Mucosa of stomach (tissue), 1 donor: ENCODE measurements around the gene UBE2O.

Experiments used
- H3K27me3 ChIP-seq: one replicate; pipeline ENCODE4 v1.7.0; 2013; ENCODE audit warnings: mild to moderate bottlenecking, low read length; ENCODE audit not compliant: control insufficient read depth, insufficient read depth
- H3K36me3 ChIP-seq: one replicate; pipeline ENCODE4 v1.7.0; 2013; ENCODE audit warnings: low read length; ENCODE audit not compliant: control insufficient read depth, insufficient read depth
- H3K4me1 ChIP-seq: one replicate; pipeline ENCODE4 v1.7.0; 2013; ENCODE audit warnings: mild to moderate bottlenecking, low read length; ENCODE audit not compliant: control insufficient read depth, insufficient read depth
- H3K4me3 ChIP-seq: one replicate; pipeline ENCODE4 v1.7.0; 2013; ENCODE audit warnings: low read length
- H3K9ac ChIP-seq: one replicate; pipeline ENCODE4 v1.7.0; 2013; ENCODE audit warnings: mild to moderate bottlenecking, low read length, moderate library complexity
- H3K9me3 ChIP-seq: one replicate; pipeline ENCODE4 v1.7.0; 2013; ENCODE audit warnings: mild to moderate bottlenecking, low read length, moderate library complexity; ENCODE audit not compliant: control insufficient read depth
- donor health status: Pancreatic carcinoma.

UBE2O gene

GRCh38 chr17:76440751-76441362 lies 12.1 kb downstream of the UBE2O start:
- no peaks in the 10 kb centered on the region for H3K27me3 ChIP-seq
- no peaks in the 10 kb centered on the region for H3K36me3 ChIP-seq
- no peak overlapping the region for H3K4me3 ChIP-seq

GRCh38 chr17:76439314-76439928 lies 13.5 kb downstream of the UBE2O start:
- H3K9ac ChIP-seq, result no peak overlapping the region
- H3K4me1 ChIP-seq, result peaks cover 6% of the 10 kb centered on the region
- no peaks in the 10 kb centered on the region for H3K36me3 ChIP-seq
- no peaks in the 10 kb centered on the region for H3K27me3 ChIP-seq
- no peaks in the 10 kb centered on the region for H3K9me3 ChIP-seq
- no peak overlapping the region for H3K4me3 ChIP-seq

More at GRCh38 chr17:76440751-76441362, 12.1 kb downstream of the UBE2O start:
- no peak overlapping the region for H3K9ac ChIP-seq
- no peaks in the 10 kb centered on the region for H3K9me3 ChIP-seq
- peaks cover 3% of the 10 kb centered on the region for H3K4me1 ChIP-seq

- no peak overlapping the region for H3K9ac ChIP-seq
- no peak overlapping the region for H3K4me3 ChIP-seq
- H3K27me3 ChIP-seq, result no peaks in the 10 kb centered on the region
- no peaks in the 10 kb centered on the region for H3K9me3 ChIP-seq
- H3K4me1 ChIP-seq, result peaks cover 6% of the 10 kb centered on the region
- H3K36me3 ChIP-seq, result no peaks in the 10 kb centered on the region
These were observed 14.0 kb downstream of the UBE2O start for GRCh38 chr17:76438906-76439305.

GRCh38 chr17:76437467-76438402 lies 15.2 kb downstream of the UBE2O start:
- Histone ChIP-seq H3K9ac (no peak overlapping the region), H3K9me3 (no peaks in the 10 kb centered on the region), H3K4me1 (peaks cover 6% of the 10 kb centered on the region), H3K27me3 (no peaks in the 10 kb centered on the region), H3K36me3 (no peaks in the 10 kb centered on the region), H3K4me3 (no peak overlapping the region)

GRCh38 chr17:76435751-76436150 lies 17.2 kb downstream of the UBE2O start:
- Histone ChIP-seq H3K9me3 (no peaks in the 10 kb centered on the region), H3K9ac (no peak overlapping the region), H3K36me3 (no peaks in the 10 kb centered on the region), H3K4me3 (no peak overlapping the region), H3K27me3 (no peaks in the 10 kb centered on the region), H3K4me1 (peaks cover 6% of the 10 kb centered on the region)

GRCh38 chr17:76434870-76435269 lies 18.1 kb downstream of the UBE2O start:
- Histone ChIP-seq H3K4me1 (peaks cover 6% of the 10 kb centered on the region), H3K9ac (no peak overlapping the region), H3K36me3 (no peaks in the 10 kb centered on the region), H3K4me3 (no peak overlapping the region), H3K9me3 (no peaks in the 10 kb centered on the region), H3K27me3 (no peaks in the 10 kb centered on the region)

GRCh38 chr17:76433693-76434092 lies 19.3 kb downstream of the UBE2O start:
- H3K9me3 ChIP-seq, result no peaks in the 10 kb centered on the region
- no peak overlapping the region for H3K4me3 ChIP-seq
- peaks cover 6% of the 10 kb centered on the region for H3K4me1 ChIP-seq
- no peaks in the 10 kb centered on the region for H3K36me3 ChIP-seq
- no peak overlapping the region for H3K9ac ChIP-seq
- H3K27me3 ChIP-seq, result no peaks in the 10 kb centered on the region

- H3K9ac ChIP-seq, result no peak overlapping the region
- H3K9me3 ChIP-seq, result no peaks in the 10 kb centered on the region
- no peaks in the 10 kb centered on the region for H3K27me3 ChIP-seq
- H3K36me3 ChIP-seq, result no peaks in the 10 kb centered on the region
- H3K4me3 ChIP-seq, result no peak overlapping the region
- H3K4me1 ChIP-seq, result peaks cover 6% of the 10 kb centered on the region
These were observed 20.1 kb downstream of the UBE2O start for GRCh38 chr17:76432712-76433336.

GRCh38 chr17:76432004-76432403 lies 20.9 kb downstream of the UBE2O start:
- Histone ChIP-seq H3K4me1 (peaks cover 6% of the 10 kb centered on the region), H3K9ac (no peak overlapping the region), H3K36me3 (no peaks in the 10 kb centered on the region), H3K9me3 (no peaks in the 10 kb centered on the region), H3K4me3 (no peak overlapping the region), H3K27me3 (no peaks in the 10 kb centered on the region)

- no peaks in the 10 kb centered on the region for H3K9me3 ChIP-seq
- H3K27me3 ChIP-seq, result no peaks in the 10 kb centered on the region
- no peaks in the 10 kb centered on the region for H3K36me3 ChIP-seq
- no peak overlapping the region for H3K4me3 ChIP-seq
- no peak overlapping the region for H3K9ac ChIP-seq
- H3K4me1 ChIP-seq, result peaks cover 6% of the 10 kb centered on the region
These were observed 21.4 kb downstream of the UBE2O start for GRCh38 chr17:76431509-76431908.

GRCh38 chr17:76428511-76428910 lies 24.4 kb downstream of the UBE2O start:
- H3K4me1 ChIP-seq, result no peaks in the 10 kb centered on the region

More at GRCh38 chr17:76428511-76428910, 24.4 kb downstream of the UBE2O start:
- Histone ChIP-seq H3K9ac (no peak overlapping the region), H3K4me3 (no peak overlapping the region), H3K9me3 (no peaks in the 10 kb centered on the region), H3K36me3 (no peaks in the 10 kb centered on the region), H3K27me3 (no peaks in the 10 kb centered on the region)
